Liver (tissue), 10 donors: ENCODE data around the gene PARD3. TPM values are rescaled to one million over a fixed set of nuclear protein-coding genes. Genes with fewer than 3 reads are reported as not detected.

ENCODE experiments used
- DNase-seq: peaks from one replicate; pipeline ENCODE4 v3.0.0-alpha.2; 2017; ENCODE audit warnings: low spot score
- H3K27ac ChIP-seq, 2 donors: one replicate each; pipeline ENCODE4 v1.7.0; 2013; ENCODE audit warnings: inconsistent platforms in 2 of 2, low read length in 2 of 2, control low read depth in 1 of 2, low read depth in 1 of 2, mild to moderate bottlenecking in 1 of 2
- H3K27me3 ChIP-seq, 4 donors: one replicate each; pipeline versions ENCODE4 v1.6.1 to v1.7.0; 2013; ENCODE audit warnings: low read length in 3 of 4, inconsistent platforms in 1 of 4, mild to moderate bottlenecking in 1 of 4, moderate library complexity in 1 of 4; ENCODE audit not compliant: control insufficient read depth in 4 of 4, insufficient read depth in 4 of 4
- H3K36me3 ChIP-seq, 4 donors: one replicate each; pipeline versions ENCODE4 v1.6.1 to v1.7.0; 2013; ENCODE audit warnings: low read length in 3 of 4, mild to moderate bottlenecking in 3 of 4, low read depth in 1 of 4, moderate library complexity in 1 of 4; ENCODE audit not compliant: control insufficient read depth in 4 of 4, insufficient read depth in 3 of 4
- H3K4me1 ChIP-seq, 4 donors: one replicate each; pipeline versions ENCODE4 v1.6.1 to v1.7.0; 2013; ENCODE audit warnings: low read length in 3 of 4, mild to moderate bottlenecking in 3 of 4, moderate library complexity in 1 of 4; ENCODE audit not compliant: control insufficient read depth in 4 of 4, insufficient read depth in 4 of 4
- H3K4me3 ChIP-seq, 3 donors: one replicate each; pipeline versions ENCODE4 v1.6.1 to v1.7.0; 2013; ENCODE audit warnings: low read length in 3 of 3, control low read depth in 1 of 3, low read depth in 1 of 3, mild to moderate bottlenecking in 1 of 3
- H3K9ac ChIP-seq, 2 donors: one replicate each; pipeline ENCODE4 v1.7.0; 2013; ENCODE audit warnings: low read length in 2 of 2, mild to moderate bottlenecking in 2 of 2, moderate library complexity in 2 of 2, control low read depth in 1 of 2, low read depth in 1 of 2
- H3K9me3 ChIP-seq, 4 donors: one replicate each; pipeline versions ENCODE4 v1.6.1 to v1.7.0; 2013; ENCODE audit warnings: low read length in 3 of 4; ENCODE audit not compliant: control insufficient read depth in 4 of 4
- FOXA2 ChIP-seq: IDR thresholded peaks from 2 replicates; pipeline ENCODE4 v1.6.1; 2016; ENCODE audit warnings: antibody characterized with exemption
- polyA plus RNA-seq, 2 donors: library from polyadenylated mRNA; stranded (reverse) in 1 of 2; unstranded in 1 of 2; fragments of 200-250 nt in 1 of 2; fragments of >200 nt in 1 of 2; fragmentation: Nextera tagmentation in 1 of 2; extraction: Ambion mirVana in 1 of 2; gene quantifications; one replicate each; pipeline versions ENCODE4 v1.2.1 to v1.2.3, GENCODE V29; 2013 to 2015
- small RNA-seq: library from RNA; depleted of rRNA; stranded (forward); fragments of <200 nt; gene quantifications from one replicate; pipeline ENCODE3, GENCODE V24; 2014
- total RNA-seq, 2 donors: library from RNA; depleted of rRNA; stranded (reverse); fragments of >200 nt; gene quantifications; one replicate each; pipeline ENCODE4 v1.2.3, GENCODE V29; 2014
- donor health status: healthy.
- donor health status: healthy.
- donor health status: healthy.
- donor health status: healthy.
- donor health status: healthy.

The PARD3 gene
- total and polyA plus RNA-seq, 4 donors = 12.3 to 43.8 (median 13.5) TPM

GRCh38 chr10:34061841-34062240 lies 753.3 kb downstream of the PARD3 start:
- TF ChIP-seq FOXA2 = no peak
- H3K36me3 ChIP-seq = no peaks in the 10 kb centered on the region
- H3K4me3 ChIP-seq = no peak overlapping the region
- H3K27ac ChIP-seq = no peak overlapping the region
- no peak overlapping the region for H3K9ac ChIP-seq
- no peak for DNase-seq
- no peaks in the 10 kb centered on the region for H3K4me1 ChIP-seq
- H3K9me3 ChIP-seq = peaks cover 2 to 12% (median 3%) of the 10 kb centered on the region in 4 donors
- no peaks in the 10 kb centered on the region for H3K27me3 ChIP-seq

Small RNAs within 50 kb of the gene (small RNA-seq; reads per million reads assigned to genes)
- gene ELOBP4 = not detected
- gene RF00019 = not detected
- gene RPL37P18 = not detected
